T-helper 1 cell (primary cell): Measurements from ENCODE around the gene PXK.
A peak's percentile ranks its signal among the peaks of the same experiment; 100 is the strongest.

Source experiments
- DNase-seq, 5 donors: peaks; one replicate each; pipeline ENCODE4 v3.0.0-alpha.2; 2012 to 2020

The PXK gene

GRCh38 chr3:58470363-58471024 is 137.8 kb downstream of the PXK start:
- DNase-seq, result no peak

- peak in 1 of 5 donors; percentile 96 for DNase-seq
Observed at GRCh38 chr3:58471025-58471887, 138.6 kb downstream of the PXK start.

DNA sequence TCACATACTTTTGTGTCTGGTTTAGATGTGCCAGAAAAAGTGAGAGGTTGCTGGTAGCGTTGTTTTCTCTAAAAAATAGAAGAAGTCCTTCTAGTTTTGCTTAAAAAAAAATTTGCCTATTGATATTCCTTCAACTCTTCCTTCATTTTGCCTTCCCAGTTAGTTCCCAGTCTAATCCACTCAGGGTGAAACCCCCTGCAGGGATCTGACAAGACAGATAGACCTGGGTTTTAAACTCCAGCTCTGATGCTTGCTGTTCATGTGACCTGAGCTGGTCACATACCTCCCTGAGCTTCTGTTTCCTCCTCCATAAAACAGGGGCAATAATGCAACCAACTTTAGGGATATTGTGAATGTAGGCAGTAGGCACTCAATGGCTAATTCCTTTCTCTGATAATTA is 140.6 kb downstream of the PXK start:
- DNase-seq, result no peak

GRCh38 chr3:58474348-58474911 is 141.7 kb downstream of the PXK start:
- peak in 1 of 5 donors; percentile 10 for DNase-seq

GRCh38 chr3:58474967-58475578 is 142.4 kb downstream of the PXK start:
- no peak for DNase-seq
